ENCODE data around the gene LY6G5C. TPM values are rescaled to one million over a fixed set of nuclear protein-coding genes. Genes with fewer than 3 reads are reported as not detected.

Gene LY6G5C
- total RNA-seq, 4 donors from 2014 or later, result not detected

DNA sequence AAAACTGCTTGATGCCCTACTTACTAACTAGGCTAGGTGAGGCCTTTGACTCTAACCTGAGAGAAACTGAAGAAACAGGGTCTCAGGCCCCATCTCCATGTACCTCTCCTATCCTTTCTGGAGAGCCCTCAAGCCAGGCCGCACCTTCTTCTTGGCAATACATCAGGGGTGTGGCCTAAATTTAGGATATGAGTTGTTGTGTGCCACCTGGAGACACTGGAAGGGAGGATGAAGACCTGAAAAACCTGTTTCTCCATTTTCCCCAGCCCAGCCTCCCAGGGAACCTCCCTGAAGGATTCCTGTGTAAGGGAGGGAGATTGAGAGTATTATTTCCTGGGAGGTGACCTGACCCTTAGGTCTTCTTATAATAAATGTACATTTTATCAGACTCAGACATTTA, 37.4 kb upstream of the LY6G5C start:
- no peak for TF ChIP-seq POLR2A (IDR thresholded peaks at IDR 0.05)
- TF ChIP-seq, protein P1, sequence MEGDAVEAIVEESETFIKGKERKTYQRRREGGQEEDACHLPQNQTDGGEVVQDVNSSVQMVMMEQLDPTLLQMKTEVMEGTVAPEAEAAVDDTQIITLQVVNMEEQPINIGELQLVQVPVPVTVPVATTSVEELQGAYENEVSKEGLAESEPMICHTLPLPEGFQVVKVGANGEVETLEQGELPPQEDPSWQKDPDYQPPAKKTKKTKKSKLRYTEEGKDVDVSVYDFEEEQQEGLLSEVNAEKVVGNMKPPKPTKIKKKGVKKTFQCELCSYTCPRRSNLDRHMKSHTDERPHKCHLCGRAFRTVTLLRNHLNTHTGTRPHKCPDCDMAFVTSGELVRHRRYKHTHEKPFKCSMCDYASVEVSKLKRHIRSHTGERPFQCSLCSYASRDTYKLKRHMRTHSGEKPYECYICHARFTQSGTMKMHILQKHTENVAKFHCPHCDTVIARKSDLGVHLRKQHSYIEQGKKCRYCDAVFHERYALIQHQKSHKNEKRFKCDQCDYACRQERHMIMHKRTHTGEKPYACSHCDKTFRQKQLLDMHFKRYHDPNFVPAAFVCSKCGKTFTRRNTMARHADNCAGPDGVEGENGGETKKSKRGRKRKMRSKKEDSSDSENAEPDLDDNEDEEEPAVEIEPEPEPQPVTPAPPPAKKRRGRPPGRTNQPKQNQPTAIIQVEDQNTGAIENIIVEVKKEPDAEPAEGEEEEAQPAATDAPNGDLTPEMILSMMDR (IDR thresholded peaks at IDR 0.05), result no peak
- no peak for DNase-seq

GRCh38 chr6:31717499-31718222, 36.8 kb upstream of the LY6G5C start:
- peaks cover 0 to 8% (median 1%) of the 10 kb centered on the region in 4 donors for H3K4me1 ChIP-seq
- TF ChIP-seq POLR2A (IDR thresholded peaks at IDR 0.05), result no peak
- TF ChIP-seq, protein P1 (IDR thresholded peaks at IDR 0.05), result no peak
- no peaks in the 10 kb centered on the region for H3K9me3 ChIP-seq
- no peak overlapping the region for H3K4me3 ChIP-seq
- H3K27ac ChIP-seq, result peak overlapping the region in 1 of 4 donors; percentile 39
- no peaks in the 10 kb centered on the region for H3K27me3 ChIP-seq
- H3K36me3 ChIP-seq, result no peaks in the 10 kb centered on the region
- no peak for DNase-seq

More for the DNA sequence above, 37.4 kb upstream of the LY6G5C start:
- Histone ChIP-seq H3K27me3 (no peaks in the 10 kb centered on the region), H3K9me3 (no peaks in the 10 kb centered on the region), H3K36me3 (no peaks in the 10 kb centered on the region), H3K4me1 (peaks cover 0 to 8% (median 1%) of the 10 kb centered on the region in 4 donors), H3K27ac (no peak overlapping the region), H3K4me3 (no peak overlapping the region)

DNA sequence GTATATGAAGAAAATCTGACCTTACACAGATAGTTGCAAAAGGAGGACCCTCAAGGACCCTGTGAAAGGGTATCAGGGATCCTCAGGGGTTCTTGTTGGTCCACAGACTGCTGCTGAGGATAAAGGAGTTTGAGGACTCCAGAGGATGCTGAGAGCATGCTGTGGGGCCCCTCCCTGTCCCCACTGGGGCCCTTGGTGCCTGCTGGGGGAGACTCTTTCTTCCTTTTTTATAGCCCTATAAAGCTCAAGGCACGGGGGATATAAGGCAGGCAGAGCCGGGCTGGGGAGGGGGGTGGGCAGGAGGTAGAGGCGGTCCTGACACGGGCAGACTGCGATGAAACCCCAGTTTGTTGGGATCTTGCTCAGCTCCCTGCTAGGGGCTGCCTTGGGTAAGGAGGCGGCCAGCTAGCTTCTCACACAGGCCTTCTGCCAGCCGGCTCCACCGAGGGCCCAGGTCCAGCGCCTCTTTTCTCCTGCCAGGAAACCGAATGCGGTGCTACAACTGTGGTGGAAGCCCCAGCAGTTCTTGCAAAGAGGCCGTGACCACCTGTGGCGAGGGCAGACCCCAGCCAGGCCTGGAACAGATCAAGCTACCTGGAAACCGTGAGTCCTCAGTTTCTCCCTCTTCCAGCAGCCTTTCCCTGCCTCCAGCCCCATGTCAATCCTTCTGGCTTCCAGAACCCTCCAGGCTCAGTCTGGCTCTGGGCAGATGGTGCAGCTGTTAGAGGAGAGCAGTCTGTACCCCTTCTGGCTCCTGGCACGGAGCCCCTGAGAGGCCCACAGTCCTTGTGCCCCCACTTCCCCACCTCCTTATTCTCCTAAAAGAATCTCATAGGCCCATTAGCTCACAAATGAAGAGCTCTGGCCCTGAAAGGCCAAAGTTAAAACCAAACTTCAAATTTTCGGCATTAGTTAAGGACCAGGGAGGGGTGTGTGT, 34.4 kb upstream of the LY6G5C start, which contains the start of gene LY6G6D:
Gene LY6G6D (plus strand): TSS at position 327 of the 937 bp plus-strand sequence. CDS start 8 bp downstream, at position 335.
- Histone ChIP-seq H3K4me3 (no peak within 1 kb of the TSS), H3K27me3 (no peaks in the 10 kb centered on the region), H3K36me3 (no peaks in the 10 kb centered on the region), H3K4me1 (peaks cover 0 to 15% (median 1%) of the 10 kb centered on the region in 4 donors), H3K27ac (peak within 1 kb of the TSS in 1 of 4 donors; percentile 35), H3K9me3 (no peaks in the 10 kb centered on the region)
- DNase-seq, result no peak
- TF ChIP-seq, protein P1 (IDR thresholded peaks at IDR 0.05), result no peak
- no peak for TF ChIP-seq POLR2A (IDR thresholded peaks at IDR 0.05)

- Histone ChIP-seq H3K36me3 (no peaks in the 10 kb centered on the region), H3K27me3 (no peaks in the 10 kb centered on the region), H3K4me3 (no peak overlapping the region), H3K9me3 (no peaks in the 10 kb centered on the region), H3K27ac (peak overlapping the region in 1 of 4 donors; percentile 35), H3K4me1 (peaks cover 0 to 15% (median 1%) of the 10 kb centered on the region in 4 donors)
- DNase-seq, result no peak
- no peak for TF ChIP-seq POLR2A (IDR thresholded peaks at IDR 0.05)
- TF ChIP-seq, protein P1 (IDR thresholded peaks at IDR 0.05), result no peak
Observed at GRCh38 chr6:31713991-31714684, 33.3 kb upstream of the LY6G5C start.

DNA sequence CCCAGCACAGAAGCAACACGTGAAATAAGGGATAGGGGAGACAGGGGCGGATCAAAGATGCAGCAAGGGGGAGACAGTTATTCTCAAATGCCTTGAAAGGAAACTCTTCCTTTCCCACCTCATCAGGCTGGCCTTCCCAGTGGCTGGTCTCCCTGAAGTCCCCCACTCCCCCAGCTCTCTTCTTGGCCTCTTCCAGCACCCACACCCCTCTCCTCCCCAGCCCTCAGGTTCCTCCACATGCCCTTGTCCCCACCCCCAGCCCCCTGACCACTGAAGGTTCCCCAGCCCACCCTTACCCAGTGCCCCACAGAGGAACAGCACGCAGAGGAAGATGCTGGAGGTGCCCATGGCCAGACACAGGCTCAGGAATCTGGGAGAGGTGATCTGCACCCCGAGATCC, 32.6 kb upstream of the LY6G5C start:
- no peak overlapping the region for H3K27ac ChIP-seq
- H3K4me1 ChIP-seq, result peaks cover 0 to 15% (median 1%) of the 10 kb centered on the region in 4 donors
- no peak overlapping the region for H3K4me3 ChIP-seq
- H3K27me3 ChIP-seq, result no peaks in the 10 kb centered on the region
- no peaks in the 10 kb centered on the region for H3K36me3 ChIP-seq
- DNase-seq, result no peak
- TF ChIP-seq, protein P1 (IDR thresholded peaks at IDR 0.05), result no peak
- no peak for TF ChIP-seq POLR2A (IDR thresholded peaks at IDR 0.05)
- H3K9me3 ChIP-seq, result no peaks in the 10 kb centered on the region
